Cardiac fibroblast (primary cell): ENCODE results near the gene SYT15B.
A peak's percentile ranks its signal among the peaks of the same experiment; 100 is the strongest.
"Not testable (repeated sequence)": the region's sequence is repeated elsewhere in the genome, so short reads cannot be mapped to it uniquely, and the experiment has no call there.

ENCODE experiments used
- DNase-seq, 2 donors: peaks; one replicate each; pipeline versions ENCODE4 v3.0.0 to v3.0.0-alpha.2; 2010; ENCODE audit warnings: low read depth in 2 of 2
- H3K4me3 ChIP-seq, 2 donors: replicated peaks in 1 of 2; 1 replicate in 1 of 2; 2 replicates in 1 of 2; pipeline ENCODE4 v1.5.1; 2011; ENCODE audit warnings: low read depth in 2 of 2, low read length in 2 of 2, mild to moderate bottlenecking in 2 of 2, moderate library complexity in 1 of 2
- TF ChIP-seq, protein P1 (sequence below): IDR thresholded peaks from one replicate; pipeline ENCODE4 v1.5.1; 2011; ENCODE audit warnings: low read depth, mild to moderate bottlenecking, low read length, inconsistent platforms

Gene SYT15B

DNA sequence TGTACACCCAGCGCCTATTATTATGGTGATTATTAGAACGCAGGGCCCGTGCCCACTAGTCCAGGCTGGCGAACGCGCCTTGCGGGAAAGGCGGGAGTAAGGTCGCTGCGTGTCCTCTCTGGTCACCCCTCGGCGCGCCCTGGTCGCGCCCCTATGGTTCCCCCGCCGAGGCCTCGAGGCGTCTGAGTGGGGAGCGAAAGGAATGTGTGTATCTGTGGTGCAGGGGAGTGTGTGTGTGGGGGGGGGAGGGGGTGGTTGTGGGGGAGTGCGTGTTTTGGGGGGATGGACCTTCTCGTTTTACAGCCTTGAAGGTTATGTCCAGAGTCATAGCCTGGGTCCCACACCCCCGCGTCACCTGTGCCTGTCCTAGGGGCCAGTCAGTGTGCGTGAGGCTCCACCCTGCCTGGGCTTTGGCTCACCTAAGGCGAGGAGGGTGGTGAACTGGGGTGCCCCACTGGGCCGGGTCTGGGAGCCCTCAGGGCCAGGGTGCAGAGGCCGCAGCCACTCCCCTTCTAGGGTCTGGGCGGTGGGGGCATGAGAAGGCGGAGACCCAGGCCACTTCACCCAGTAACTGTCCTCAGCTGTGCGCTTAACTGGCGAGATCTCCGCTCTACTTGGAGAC is at the start of gene SYT15B:
SYT15B (minus strand) TSS at position 39 of the 622 bp plus-strand sequence. CDS start 952 bp downstream, outside the sequence.
- H3K4me3 ChIP-seq, DNase-seq: not testable (repeated sequence)

DNA sequence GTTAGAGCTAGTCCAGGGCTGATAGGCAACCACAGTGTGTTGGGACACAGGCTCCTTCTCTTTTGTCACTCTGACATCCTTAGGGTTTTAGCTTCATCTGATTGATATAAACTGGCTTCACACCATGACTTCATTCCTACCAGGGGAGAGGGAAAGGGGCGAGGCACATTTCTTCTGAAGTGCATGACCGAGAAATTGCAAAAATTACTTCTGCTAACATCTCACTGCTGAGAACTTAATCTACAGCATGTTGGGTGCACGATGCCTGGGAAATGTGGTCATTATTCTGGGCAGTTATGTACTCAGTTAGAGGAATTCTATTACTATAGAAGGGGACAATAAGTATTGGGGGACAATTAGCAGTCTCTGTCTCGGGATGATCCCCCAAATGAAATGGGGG is 16.2 kb upstream of the SYT15B start:
- not testable (repeated sequence) for H3K4me3 ChIP-seq, DNase-seq

DNA sequence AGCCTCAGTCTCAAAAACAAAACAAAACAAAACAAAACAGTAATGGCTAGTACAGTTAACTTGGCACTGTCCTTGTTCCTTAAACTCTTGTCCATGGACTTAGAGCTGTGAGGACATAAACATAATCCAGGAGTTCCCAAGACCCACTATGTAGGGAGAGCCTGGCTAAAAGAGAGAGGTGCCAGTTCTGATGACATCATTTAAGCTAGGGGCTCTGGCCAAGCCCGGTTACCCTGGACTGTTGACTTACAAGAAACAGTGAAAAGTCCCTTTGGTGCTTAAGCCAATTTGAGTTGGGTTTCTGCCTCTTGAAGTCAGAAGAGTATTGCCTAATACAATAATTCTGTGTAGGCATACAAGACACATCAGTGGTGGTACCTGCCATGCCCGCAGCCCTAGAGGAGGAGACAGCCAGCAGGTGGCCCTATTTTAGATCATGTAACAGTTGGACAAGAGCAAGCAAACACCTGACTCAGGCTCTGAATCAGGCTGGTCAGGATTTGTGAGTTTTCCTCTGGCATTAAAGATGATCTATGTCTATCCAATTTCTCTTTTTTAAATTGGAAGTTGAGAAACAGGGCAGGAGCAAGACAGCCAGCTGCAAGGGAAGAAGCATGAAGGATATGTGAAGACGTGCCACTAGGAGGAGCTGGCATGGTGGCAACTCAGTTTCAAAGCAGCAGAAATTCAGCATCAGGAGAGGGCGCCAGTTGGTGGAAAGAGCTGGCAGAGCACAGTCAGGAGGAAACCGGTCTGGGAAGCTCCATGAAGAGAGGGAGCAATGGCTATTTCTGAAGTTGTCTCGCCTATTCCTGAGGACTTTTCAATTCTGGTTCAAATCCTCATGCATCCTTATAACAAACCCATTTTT is 12.2 kb upstream of the SYT15B start:
- H3K4me3 ChIP-seq, result not testable (repeated sequence)
- peak; percentile 65 to 73 for DNase-seq
- TF ChIP-seq, protein P1, sequence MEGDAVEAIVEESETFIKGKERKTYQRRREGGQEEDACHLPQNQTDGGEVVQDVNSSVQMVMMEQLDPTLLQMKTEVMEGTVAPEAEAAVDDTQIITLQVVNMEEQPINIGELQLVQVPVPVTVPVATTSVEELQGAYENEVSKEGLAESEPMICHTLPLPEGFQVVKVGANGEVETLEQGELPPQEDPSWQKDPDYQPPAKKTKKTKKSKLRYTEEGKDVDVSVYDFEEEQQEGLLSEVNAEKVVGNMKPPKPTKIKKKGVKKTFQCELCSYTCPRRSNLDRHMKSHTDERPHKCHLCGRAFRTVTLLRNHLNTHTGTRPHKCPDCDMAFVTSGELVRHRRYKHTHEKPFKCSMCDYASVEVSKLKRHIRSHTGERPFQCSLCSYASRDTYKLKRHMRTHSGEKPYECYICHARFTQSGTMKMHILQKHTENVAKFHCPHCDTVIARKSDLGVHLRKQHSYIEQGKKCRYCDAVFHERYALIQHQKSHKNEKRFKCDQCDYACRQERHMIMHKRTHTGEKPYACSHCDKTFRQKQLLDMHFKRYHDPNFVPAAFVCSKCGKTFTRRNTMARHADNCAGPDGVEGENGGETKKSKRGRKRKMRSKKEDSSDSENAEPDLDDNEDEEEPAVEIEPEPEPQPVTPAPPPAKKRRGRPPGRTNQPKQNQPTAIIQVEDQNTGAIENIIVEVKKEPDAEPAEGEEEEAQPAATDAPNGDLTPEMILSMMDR, result peak; percentile 50

DNA sequence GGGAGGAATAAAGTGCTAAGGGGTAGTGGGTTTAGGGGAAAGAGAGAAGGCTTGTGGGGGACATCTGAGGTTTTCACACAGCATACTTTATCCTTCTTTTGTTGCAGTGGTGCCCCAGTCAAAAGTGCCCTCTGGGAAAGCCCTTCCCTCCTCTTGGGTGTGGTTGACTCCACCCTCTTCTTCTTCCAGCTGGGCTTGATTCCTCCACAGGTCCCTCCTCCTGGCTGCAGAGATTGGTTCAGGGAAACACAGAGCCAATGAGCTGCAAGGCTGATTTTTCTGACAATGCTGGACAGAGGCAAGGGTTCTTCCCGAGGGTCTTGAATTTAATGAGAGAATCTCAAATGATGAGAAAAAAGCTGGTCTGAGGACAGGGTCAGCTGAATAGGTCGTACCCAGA is 7.4 kb upstream of the SYT15B start:
- not testable (repeated sequence) for H3K4me3 ChIP-seq, DNase-seq

DNA sequence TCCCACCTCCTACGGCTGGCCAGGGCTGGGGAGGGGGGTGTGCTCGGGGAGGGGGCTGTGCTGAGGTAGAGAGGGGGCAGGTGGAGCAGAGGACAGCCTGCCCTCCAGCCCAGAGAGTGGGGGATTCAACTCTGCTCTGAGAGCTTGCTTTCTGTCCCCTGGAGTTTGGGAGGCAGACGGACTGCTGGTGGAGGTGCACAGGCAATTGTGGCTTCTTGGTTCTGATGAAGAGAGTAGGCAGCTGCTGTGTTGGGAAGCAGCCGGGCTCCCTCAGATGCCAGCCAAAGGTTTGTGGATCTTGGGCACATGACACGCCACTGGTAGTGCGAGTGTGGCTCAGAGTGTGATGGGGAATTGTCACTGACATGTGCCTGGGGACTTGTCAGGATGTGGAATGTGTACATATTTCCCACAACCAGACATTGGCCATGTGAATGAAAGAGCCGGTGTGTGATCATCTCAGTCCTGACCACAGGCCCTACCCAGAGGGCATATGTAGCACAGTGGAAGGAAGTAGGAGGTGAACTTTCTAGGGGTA is 5.3 kb upstream of the SYT15B start:
- not testable (repeated sequence) for DNase-seq, H3K4me3 ChIP-seq

DNA sequence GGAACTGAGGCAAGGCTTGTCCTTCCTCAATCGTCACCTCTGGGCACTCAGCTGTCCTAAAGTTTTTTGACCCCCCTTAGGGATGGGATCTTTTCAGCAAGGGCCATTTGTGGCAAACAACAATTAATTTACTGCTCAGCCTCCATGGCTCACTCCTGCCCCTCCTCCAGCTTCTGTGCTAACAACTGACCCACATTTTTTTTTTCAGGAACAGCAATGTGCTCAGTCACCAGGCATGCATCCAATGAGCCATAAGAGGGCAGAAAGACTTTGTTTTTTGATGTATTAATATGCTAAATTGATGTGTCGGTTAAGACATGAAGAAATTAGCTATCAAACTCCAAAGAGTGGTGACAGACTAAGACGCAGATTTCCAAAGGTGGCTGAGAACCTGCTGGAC is 4.7 kb upstream of the SYT15B start:
- DNase-seq, result peak; percentile 63 to 66
- not testable (repeated sequence) for H3K4me3 ChIP-seq

DNA sequence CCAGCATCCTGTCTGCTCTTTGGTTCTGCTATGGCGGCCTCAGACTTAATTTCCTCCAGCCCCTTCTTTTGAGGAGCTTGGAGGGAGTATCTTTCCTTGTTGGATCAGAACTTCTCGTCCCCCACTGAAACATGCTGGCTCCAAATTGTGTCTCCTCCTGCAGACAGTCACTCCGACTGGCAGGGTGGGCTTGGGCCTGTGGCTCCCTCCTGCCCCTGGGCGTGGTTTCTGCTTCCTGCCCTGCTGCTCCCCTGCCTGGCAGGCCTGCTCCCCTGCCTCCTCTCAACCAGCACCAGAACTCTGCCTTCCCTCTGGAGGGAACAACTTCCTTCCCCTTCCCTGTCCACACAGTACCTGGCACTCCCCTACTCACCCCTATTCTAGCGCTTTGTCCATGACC is 3.8 kb upstream of the SYT15B start:
- not testable (repeated sequence) for H3K4me3 ChIP-seq, DNase-seq

DNA sequence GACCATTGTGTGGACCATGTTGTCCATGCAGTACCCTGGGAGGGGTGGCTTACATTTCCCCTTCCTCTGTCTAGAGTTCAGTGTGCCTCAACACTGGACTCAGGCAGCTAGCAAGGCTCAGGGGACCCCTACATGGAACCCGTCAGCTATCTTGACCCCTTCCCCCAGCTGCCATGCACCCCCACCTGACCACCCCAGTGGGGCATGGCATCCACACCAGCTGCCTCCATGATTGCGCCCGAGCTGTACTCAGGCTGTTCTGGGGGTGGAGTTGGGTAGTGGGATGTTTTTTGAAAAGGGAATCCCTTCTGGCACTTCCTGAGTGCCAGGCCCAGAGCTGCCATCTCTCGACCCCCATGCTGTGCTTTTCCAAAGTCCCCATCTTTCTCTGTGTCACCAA is 1.8 kb upstream of the SYT15B start:
- H3K4me3 ChIP-seq, DNase-seq: not testable (repeated sequence)

DNA sequence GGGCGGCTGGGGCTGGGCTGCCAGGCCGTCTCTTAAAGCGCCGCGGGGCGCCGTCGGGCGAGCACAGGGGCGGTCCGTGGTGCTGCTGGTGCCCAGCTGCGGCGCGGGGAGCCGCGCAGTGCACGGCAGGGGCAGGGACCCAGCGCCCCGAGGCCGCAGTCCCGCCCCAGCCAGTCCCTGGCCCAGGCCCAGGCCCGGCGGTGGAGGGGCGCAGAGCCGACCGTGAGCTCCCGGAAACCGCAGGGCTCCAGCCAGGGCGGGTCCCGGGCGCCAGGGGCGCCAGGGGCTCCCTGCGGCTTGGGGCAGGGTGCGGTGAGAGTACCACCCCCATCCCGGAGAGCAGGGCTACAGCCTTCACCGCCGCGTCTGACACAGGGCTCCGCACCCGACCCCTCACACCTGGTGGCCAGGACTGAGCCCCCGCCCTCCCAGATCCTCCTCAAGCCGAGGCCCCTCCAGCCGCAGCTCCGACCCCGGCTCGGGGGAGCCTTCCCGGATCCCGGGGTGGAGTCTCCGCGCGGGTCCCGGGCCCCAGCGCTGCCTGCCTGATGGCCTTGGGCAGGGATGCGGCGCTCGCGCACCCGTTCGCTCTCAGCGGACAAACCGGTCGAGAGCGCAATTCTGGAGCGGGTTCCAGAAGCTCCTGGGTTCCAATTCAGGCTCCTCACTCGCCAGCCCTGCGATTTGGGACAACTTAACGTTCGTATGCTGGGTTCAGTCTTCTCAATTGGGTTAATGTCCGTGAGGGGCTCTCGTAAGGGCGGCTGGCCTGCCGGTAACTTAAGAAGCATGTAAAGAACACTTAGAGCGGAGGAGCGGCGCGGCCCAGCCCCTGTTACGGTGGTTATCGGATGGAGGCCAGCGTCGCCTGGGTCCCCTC is 478 bp downstream of the SYT15B start:
- not testable (repeated sequence) for H3K4me3 ChIP-seq
- peak in 1 of 2 donors; percentile 0 for DNase-seq

DNA sequence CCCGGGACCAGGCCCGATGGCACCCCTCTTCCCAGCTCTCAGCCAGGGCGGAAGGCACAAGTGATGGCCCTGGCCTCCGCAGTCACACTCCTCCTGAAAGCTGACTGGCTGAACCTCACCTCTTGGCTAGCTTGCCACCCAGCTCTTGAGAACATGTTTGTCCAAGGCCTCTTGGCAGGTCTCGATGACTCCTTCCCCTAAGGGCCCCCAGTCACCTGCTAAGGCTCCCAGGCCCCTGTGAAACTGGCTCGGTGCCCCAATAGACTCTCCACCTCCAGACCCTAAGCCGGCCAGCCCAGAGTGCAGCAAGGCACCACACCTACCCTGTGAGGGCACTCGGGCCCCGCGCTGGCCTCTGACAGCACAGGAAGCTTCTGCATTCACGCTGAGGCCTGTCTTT is 4.5 kb downstream of the SYT15B start:
- DNase-seq, result not testable (repeated sequence)

DNA sequence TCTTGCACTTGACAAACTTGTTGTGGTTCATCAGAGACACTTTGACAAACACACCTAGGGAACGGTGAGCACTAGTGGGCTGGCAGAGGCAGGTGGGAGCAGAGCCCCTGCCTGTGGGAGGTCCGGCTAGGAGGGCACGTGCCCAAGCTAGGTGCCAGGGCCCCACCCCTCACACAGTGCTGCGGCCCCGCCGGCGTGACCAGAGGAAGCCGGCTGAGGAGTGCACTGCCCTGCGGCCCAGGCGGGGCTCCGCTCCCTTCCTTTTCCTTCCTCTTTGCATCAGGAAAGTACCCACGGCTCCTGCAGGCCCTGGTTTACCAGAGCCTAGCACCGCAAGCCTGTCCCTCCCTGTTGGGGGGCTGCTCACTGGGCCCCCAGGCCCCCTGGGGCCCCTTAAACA is 7.2 kb downstream of the SYT15B start:
- H3K4me3 ChIP-seq, DNase-seq: not testable (repeated sequence)

More for the DNA sequence above, 4.5 kb downstream of the SYT15B start:
- H3K4me3 ChIP-seq, result not testable (repeated sequence)

DNA sequence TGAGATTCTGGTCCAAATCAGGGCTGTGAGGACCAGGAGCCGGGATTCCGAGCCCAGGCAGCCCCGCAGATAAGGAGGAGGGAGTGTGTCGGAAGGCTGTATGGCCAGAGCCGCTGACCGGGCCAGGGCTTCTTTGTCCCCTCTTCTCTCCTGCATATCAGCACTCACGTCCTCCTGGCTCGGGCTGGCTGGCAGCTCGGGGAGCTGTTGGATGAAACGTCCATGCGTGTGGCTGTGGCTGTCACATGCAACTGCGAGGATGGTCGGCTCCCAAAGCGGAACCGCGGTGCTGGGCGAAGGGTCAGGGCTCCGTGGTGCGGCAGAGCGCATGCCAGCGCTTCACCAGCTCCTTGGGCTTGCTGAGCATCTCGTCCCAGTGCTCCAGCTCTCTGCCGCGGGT is 9.5 kb downstream of the SYT15B start:
- DNase-seq, H3K4me3 ChIP-seq: not testable (repeated sequence)

DNA sequence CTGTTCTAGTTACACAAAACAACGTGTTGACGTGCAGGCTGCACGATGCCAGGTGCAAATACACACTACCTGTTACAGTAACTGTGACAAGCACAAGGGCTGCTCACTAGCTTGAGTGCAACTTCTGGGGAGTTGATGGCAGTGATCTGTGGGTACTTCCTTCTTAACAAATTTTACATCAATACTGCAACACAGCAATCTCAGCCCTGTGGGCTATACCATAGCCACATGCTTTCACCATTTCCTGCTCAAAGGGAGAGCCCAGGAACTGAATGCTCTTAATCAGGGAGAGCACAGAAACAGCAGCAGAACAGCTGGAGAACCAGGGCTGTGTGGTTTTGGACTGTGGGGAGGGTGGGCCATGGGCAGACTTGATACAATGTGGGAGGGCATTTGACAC is 10.2 kb downstream of the SYT15B start:
- not testable (repeated sequence) for H3K4me3 ChIP-seq, DNase-seq

DNA sequence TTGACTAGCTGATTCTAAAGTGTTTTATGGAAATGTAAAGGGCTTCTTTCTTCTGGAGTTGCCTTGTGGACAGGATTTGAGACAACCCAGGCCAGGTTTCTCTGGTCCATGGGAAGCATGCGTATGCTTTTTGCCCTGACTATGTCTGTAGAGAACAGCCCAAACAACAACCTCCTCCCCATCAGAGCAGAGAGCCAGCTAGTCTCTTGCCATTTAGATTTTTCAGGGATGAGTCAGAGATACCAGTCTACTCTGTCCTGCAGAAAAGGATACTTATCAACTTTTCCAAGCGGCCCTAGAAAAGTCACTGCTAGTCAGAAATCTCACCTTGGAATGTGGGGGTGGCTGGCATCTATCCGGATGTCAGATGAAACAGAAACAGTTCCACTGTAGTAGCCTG is 11.6 kb downstream of the SYT15B start:
- H3K4me3 ChIP-seq, DNase-seq: not testable (repeated sequence)

DNA sequence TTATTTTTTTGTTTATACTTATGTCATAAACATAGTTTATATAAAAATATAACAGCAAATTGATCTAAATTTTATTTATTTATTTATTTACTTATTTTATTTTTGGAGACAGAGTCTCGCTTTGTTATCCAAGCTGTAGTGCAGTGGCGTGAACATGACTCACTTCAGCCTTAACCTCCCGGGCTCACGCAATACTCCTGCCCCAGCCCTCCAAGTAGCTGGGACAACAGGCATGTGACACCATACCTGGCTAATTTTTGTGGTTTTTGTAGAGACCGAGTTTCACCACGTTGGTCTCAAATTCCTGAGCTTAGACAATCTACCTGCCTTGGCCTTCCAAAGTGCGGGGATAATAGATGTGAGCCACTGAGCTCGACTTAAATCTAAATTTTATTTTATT is 13.0 kb downstream of the SYT15B start:
- DNase-seq, H3K4me3 ChIP-seq: not testable (repeated sequence)

DNA sequence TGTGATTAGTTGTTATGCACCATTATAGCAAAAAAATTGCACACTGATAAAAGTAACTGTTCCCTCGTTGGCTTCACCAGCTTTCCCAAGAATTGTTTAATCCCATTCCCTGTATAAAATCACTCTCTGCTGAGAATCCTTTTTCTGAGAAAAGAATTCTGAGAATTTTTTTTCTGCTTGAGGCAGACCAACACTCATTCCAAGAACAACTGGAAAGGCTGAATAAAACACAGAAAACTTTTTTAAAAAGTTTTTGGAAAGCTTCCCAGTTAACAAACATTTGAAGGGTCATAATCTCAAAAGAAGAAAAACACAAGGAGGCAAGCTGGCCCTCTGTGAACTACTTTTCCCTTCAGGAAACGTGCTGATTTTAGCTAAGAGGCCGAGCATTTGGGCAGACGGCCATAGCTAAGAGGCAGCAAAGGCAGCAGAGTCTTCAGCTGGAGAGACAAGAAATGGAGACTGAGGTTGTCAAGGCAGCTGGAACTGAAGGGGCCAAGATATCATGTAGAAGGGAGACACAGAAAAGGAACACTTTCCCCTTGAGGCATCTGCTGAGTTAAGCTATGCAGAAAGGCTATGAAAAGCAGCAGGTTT is 16.5 kb downstream of the SYT15B start:
- H3K4me3 ChIP-seq, result not testable (repeated sequence)
- peak; percentile 1 to 50 for DNase-seq
